Endodermal cell (in vitro differentiated cells): ENCODE data around the gene AKAP13. TPM values are rescaled to one million over a fixed set of nuclear protein-coding genes. Genes with fewer than 3 reads are reported as not detected.
"Not testable (repeated sequence)": the region's sequence is repeated elsewhere in the genome, so short reads cannot be mapped to it uniquely, and the experiment has no call there.

Experiments used
- DNase-seq: peaks from one replicate; pipeline ENCODE4 v3.0.0-alpha.2; 2017
- H3K27ac ChIP-seq: 2 replicates; pipeline ENCODE4 v1.5.1; 2013; ENCODE audit warnings: mild to moderate bottlenecking, low read depth, low read length, moderate library complexity
- H3K27me3 ChIP-seq: 2 replicates; pipeline ENCODE4 v1.6.1; 2013; ENCODE audit warnings: mild to moderate bottlenecking, low read length, moderate library complexity; ENCODE audit not compliant: insufficient read depth, control insufficient read depth, poor library complexity, severe bottlenecking
- H3K36me3 ChIP-seq: 2 replicates; pipeline ENCODE4 v1.7.0; 2013; ENCODE audit warnings: mild to moderate bottlenecking, low read length, moderate library complexity; ENCODE audit not compliant: control insufficient read depth, insufficient read depth
- H3K4me1 ChIP-seq: one replicate; pipeline ENCODE4 v1.7.0; 2013; ENCODE audit warnings: low read length; ENCODE audit not compliant: control insufficient read depth, insufficient read depth
- H3K4me3 ChIP-seq: 2 replicates; pipeline ENCODE4 v1.5.1; 2013; ENCODE audit warnings: mild to moderate bottlenecking, low read length, moderate library complexity
- H3K9ac ChIP-seq: 2 replicates; pipeline ENCODE4 v1.6.1; 2013; ENCODE audit warnings: mild to moderate bottlenecking, low read length, moderate library complexity; ENCODE audit not compliant: poor library complexity, severe bottlenecking; ENCODE audit errors: extremely low read depth
- H3K9me3 ChIP-seq: 2 replicates; pipeline ENCODE4 v1.6.1; 2013; ENCODE audit warnings: mild to moderate bottlenecking, low read length, moderate library complexity; ENCODE audit not compliant: control insufficient read depth
- H3K27ac Mint-ChIP-seq: 2 replicates; pipeline ENCODE4 v1.8.0; 2020; ENCODE audit warnings: mixed read lengths
- H3K27me3 Mint-ChIP-seq: 2 replicates; pipeline ENCODE4 v1.8.0; 2021; ENCODE audit warnings: mild to moderate bottlenecking, mixed read lengths; ENCODE audit not compliant: insufficient read depth
- H3K36me3 Mint-ChIP-seq: 2 replicates; pipeline ENCODE4 v1.8.0; 2020; ENCODE audit warnings: low read depth, mixed read lengths
- H3K4me1 Mint-ChIP-seq: 2 replicates; pipeline ENCODE4 v1.8.0; 2020; ENCODE audit warnings: mixed read lengths
- H3K4me3 Mint-ChIP-seq: 2 replicates; pipeline ENCODE4 v1.8.0; 2020; ENCODE audit warnings: mild to moderate bottlenecking, moderate library complexity, mixed read lengths
- H3K9me3 Mint-ChIP-seq: 2 replicates; pipeline ENCODE4 v1.8.0; 2020; ENCODE audit warnings: mild to moderate bottlenecking, mixed read lengths
- WGBS, 2 experiments: methylation state at CpG; one replicate each; pipeline versions ENCODE4 v1.1.5 to v1.1.7; 2013; ENCODE audit warnings: missing lambda C conversion rate in 2 of 2, mixed read lengths in 1 of 2; ENCODE audit not compliant: insufficient coverage in 1 of 2, insufficient read length in 1 of 2; 5-methylcytosine and 5-hydroxymethylcytosine counted together
- total RNA-seq, 2 donors: library from RNA; stranded (reverse); fragmentation: NEBNext Ultra II Directional in 1 of 2; extraction: Animal tissue kit (Norgen Biotek cat#: 25700) in 1 of 2; gene quantifications; 2 replicates in 1 of 2; 3 replicates in 1 of 2; pipeline ENCODE4 v1.2.1, GENCODE V29; 2021
- TF ChIP-seq, protein P1 (sequence below): fragments of 200-600 bp; sonication (generic); conservative IDR thresholded peaks from 2 replicates; pipeline ENCODE4 v1.5.0; 2021; ENCODE audit warnings: antibody characterized with exemption, mild to moderate bottlenecking

Gene AKAP13
- total RNA-seq, 2 donors from 2014 or later: 115 to 131 TPM

DNA sequence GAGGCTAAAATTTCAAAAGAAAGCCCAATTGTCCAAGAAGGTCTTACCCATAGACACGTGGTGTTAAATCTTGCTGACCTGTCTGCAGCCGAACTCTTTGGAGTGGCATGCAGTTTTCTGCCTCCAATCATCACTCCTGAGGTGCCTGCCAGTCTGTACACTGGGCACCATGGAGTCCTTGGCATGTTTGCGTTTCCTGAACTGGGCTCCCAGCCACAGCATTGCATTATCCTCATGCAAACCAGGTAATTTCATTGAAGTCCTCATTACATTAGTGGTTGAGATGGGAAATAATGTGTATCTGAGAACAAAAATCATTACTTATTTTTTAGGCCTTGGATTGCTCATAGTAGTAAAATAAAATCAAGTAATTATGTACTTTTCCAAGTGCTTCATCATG lies 152.3 kb downstream of the AKAP13 start:
- TF ChIP-seq, protein P1, sequence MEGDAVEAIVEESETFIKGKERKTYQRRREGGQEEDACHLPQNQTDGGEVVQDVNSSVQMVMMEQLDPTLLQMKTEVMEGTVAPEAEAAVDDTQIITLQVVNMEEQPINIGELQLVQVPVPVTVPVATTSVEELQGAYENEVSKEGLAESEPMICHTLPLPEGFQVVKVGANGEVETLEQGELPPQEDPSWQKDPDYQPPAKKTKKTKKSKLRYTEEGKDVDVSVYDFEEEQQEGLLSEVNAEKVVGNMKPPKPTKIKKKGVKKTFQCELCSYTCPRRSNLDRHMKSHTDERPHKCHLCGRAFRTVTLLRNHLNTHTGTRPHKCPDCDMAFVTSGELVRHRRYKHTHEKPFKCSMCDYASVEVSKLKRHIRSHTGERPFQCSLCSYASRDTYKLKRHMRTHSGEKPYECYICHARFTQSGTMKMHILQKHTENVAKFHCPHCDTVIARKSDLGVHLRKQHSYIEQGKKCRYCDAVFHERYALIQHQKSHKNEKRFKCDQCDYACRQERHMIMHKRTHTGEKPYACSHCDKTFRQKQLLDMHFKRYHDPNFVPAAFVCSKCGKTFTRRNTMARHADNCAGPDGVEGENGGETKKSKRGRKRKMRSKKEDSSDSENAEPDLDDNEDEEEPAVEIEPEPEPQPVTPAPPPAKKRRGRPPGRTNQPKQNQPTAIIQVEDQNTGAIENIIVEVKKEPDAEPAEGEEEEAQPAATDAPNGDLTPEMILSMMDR: no peak
- Histone ChIP-seq H3K27me3 (no peaks in the 10 kb centered on the region), H3K9ac (no peak overlapping the region), H3K9me3 (no peaks in the 10 kb centered on the region), H3K4me1 (no peaks in the 10 kb centered on the region), H3K4me3 (no peak overlapping the region), H3K27ac (no peak overlapping the region), H3K36me3 (peaks cover 90% of the 10 kb centered on the region)
- WGBS, 2 experiments: 93 to 97% methylated on average over 2 to 3 of the region's 3 CpGs
- Mint-ChIP-seq H3K4me1 (peaks cover 20% of the 10 kb centered on the region), H3K27ac (peak overlapping the region; percentile 43), H3K36me3 (peaks cover 35% of the 10 kb centered on the region), H3K9me3 (no peaks in the 10 kb centered on the region), H3K4me3 (no peak overlapping the region), H3K27me3 (no peaks in the 10 kb centered on the region)
- DNase-seq: no peak

DNA sequence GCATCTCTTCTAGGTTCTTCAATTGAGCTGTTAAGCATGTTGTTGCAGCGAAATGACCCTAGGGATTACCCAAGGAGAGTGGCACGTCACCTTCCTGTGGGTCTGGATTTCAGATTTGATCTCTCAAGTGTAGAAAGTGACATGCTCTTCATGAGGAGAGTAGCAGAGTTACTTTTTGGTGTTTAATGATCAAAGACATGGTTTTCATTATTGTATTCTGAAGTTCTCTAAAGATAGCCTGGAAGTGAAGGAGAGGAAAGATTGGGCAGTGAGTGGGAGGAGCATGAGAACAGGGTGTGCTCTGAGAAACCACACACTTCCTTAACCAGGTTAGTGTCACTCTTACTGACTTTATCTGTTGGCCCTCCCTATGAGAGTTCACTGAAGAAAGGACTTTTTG lies 153.6 kb downstream of the AKAP13 start:
- 99 to 100% methylated on average over 2 of the region's 2 CpGs for WGBS, 2 experiments
- Histone ChIP-seq H3K4me3 (no peak overlapping the region), H3K27ac (no peak overlapping the region), H3K9ac (no peak overlapping the region), H3K36me3 (peaks cover 83% of the 10 kb centered on the region), H3K27me3 (no peaks in the 10 kb centered on the region), H3K4me1 (peaks cover under 1% of the 10 kb centered on the region), H3K9me3 (no peaks in the 10 kb centered on the region)
- H3K4me3 Mint-ChIP-seq: no peak overlapping the region
- TF ChIP-seq, protein P1: no peak
- no peaks in the 10 kb centered on the region for H3K27me3 Mint-ChIP-seq
- no peak for DNase-seq
- H3K27ac Mint-ChIP-seq: no peak overlapping the region
- H3K4me1 Mint-ChIP-seq: peaks cover 16% of the 10 kb centered on the region
- peaks cover 40% of the 10 kb centered on the region for H3K36me3 Mint-ChIP-seq
- H3K9me3 Mint-ChIP-seq: no peaks in the 10 kb centered on the region

DNA sequence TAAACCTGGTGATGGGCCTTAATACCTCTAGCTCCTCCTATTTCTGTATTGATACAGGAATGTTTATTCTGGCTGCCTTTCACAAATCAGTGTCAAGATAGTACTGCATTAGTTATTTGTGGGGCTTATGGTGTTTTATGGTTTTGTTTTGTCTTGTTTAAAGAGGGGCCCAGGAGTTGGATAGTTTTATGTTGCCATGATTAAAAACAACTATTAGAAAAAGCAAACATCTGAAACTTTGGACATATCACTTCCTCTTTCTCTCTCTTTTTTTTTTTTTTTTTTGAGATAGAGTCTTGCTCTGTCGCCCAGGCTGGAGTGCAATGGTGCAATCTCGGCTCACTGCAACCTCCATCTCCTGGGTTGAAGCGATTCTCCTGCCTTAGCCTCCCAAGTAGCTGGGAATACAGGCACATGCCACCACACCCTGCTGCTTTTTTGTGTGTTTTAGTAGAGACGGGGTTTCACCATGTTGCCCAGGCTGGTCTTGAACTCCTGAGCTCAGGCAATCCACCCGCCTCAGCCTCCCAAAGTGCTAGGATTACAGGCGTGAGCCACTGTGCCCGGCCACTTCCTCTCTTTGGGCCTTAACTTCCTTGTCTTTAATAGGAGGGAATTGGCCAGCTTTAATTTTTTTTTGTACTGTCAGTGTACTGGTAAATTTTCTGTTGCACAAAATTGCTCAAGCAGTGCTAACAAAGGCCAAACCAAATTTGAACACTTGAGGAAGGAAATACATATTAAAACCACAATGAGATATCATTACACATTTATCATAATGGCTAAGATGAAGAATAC lies 155.3 kb downstream of the AKAP13 start:
- not testable (repeated sequence) for H3K9ac ChIP-seq, H3K4me3 ChIP-seq, H3K27me3 Mint-ChIP-seq, H3K9me3 Mint-ChIP-seq, H3K9me3 ChIP-seq, DNase-seq, H3K4me1 ChIP-seq, H3K27ac Mint-ChIP-seq, H3K27ac ChIP-seq, H3K27me3 ChIP-seq, H3K4me3 Mint-ChIP-seq
- 93 to 96% methylated on average over 3 to 7 of the region's 7 CpGs for WGBS, 2 experiments
- Mint-ChIP-seq H3K4me1 (peaks cover 17% of the 10 kb centered on the region), H3K36me3 (peaks cover 40% of the 10 kb centered on the region)
- peaks cover 73% of the 10 kb centered on the region for H3K36me3 ChIP-seq
